Measurements from ENCODE around the gene PSMC1. TPM values are rescaled to one million over a fixed set of nuclear protein-coding genes. Genes with fewer than 3 reads are reported as not detected.
"Not testable (repeated sequence)": the region's sequence is repeated elsewhere in the genome, so short reads cannot be mapped to it uniquely, and the experiment has no call there.

PSMC1 gene
- total RNA-seq (2014; rRNA removed; shearing (Covaris generic)): 347 and 425 TPM in 2 replicates
- 357 and 362 TPM in 2 replicates for polyA plus RNA-seq (2015; cell fraction: cytosol; rRNA removed)
- polyA plus RNA-seq (2015; cell fraction: nucleus; rRNA removed): 300 and 328 TPM in 2 replicates

GRCh38 chr14:90256354-90257131, at the start of gene PSMC1:
PSMC1 (plus strand) TSS chr14:90256553; CDS start chr14:90256598, 45 bp downstream.
- peak; percentile 87 for DNase-seq (ENCODE audit: low read depth)

GRCh38 chr14:90213099-90213748, 43.1 kb upstream of the PSMC1 start:
- DNase-seq (ENCODE audit: low read depth): no peak

- no peak for DNase-seq (ENCODE audit: low read depth)
Measured at GRCh38 chr14:90228478-90228877, 27.9 kb upstream of the PSMC1 start.

GRCh38 chr14:90229942-90230341, 26.4 kb upstream of the PSMC1 start:
- not testable (repeated sequence) for DNase-seq (ENCODE audit: low read depth)

GRCh38 chr14:90235179-90235976, 21.0 kb upstream of the PSMC1 start:
- DNase-seq (ENCODE audit: low read depth): peak; percentile 78

- no peak for DNase-seq (ENCODE audit: low read depth)
Measured at GRCh38 chr14:90239139-90239538, 17.2 kb upstream of the PSMC1 start.

- no peak for DNase-seq (ENCODE audit: low read depth)
Measured at GRCh38 chr14:90242444-90242843, 13.9 kb upstream of the PSMC1 start.

- no peak for DNase-seq (ENCODE audit: low read depth)
Measured at GRCh38 chr14:90246936-90247335, 9.4 kb upstream of the PSMC1 start.

GRCh38 chr14:90247441-90247840, 8.9 kb upstream of the PSMC1 start:
- DNase-seq (ENCODE audit: low read depth): not testable (repeated sequence)

- no peak for DNase-seq (ENCODE audit: low read depth)
Measured at GRCh38 chr14:90248594-90248993, 7.8 kb upstream of the PSMC1 start.

- no peak for DNase-seq (ENCODE audit: low read depth)
Measured at GRCh38 chr14:90253826-90254225, 2.5 kb upstream of the PSMC1 start.

- DNase-seq (ENCODE audit: low read depth): no peak
Measured at GRCh38 chr14:90255871-90256270, 482 bp upstream of the PSMC1 start.

GRCh38 chr14:90263748-90264449, 7.5 kb downstream of the PSMC1 start:
- DNase-seq (ENCODE audit: low read depth): no peak

- DNase-seq (ENCODE audit: low read depth): no peak
Measured at GRCh38 chr14:90266441-90267154, 10.2 kb downstream of the PSMC1 start.

GRCh38 chr14:90268420-90268819, 12.1 kb downstream of the PSMC1 start:
- DNase-seq (ENCODE audit: low read depth): no peak

- DNase-seq (ENCODE audit: low read depth): no peak
Measured at GRCh38 chr14:90272523-90272922, 16.2 kb downstream of the PSMC1 start.

- no peak for DNase-seq (ENCODE audit: low read depth)
Measured at GRCh38 chr14:90273532-90273931, 17.2 kb downstream of the PSMC1 start.

- DNase-seq (ENCODE audit: low read depth): no peak
Measured at GRCh38 chr14:90274019-90274418, 17.7 kb downstream of the PSMC1 start.

GRCh38 chr14:90274808-90275457, 18.6 kb downstream of the PSMC1 start:
- DNase-seq (ENCODE audit: low read depth): peak; percentile 70

GRCh38 chr14:90275458-90275814, 19.1 kb downstream of the PSMC1 start:
- no peak for DNase-seq (ENCODE audit: low read depth)

Data from HT1080 (cell line).